GM23338 (cell line): Measurements from ENCODE around the gene CORO1C. TPM values are rescaled to one million over a fixed set of nuclear protein-coding genes. Genes with fewer than 3 reads are reported as not detected.

ENCODE experiments used
- ATAC-seq: fragments of 200-7000 bp; cut with Tn5 transposase; 3 replicates; pipeline ENCODE4 v1.9.1; 2020
- DNase-seq: peaks from one replicate; pipeline ENCODE4 v3.0.0-alpha.2; 2015; ENCODE audit warnings: low spot score
- H2AFZ ChIP-seq: fragments of 200-600 bp; sonication (generic); 2 replicates; pipeline ENCODE4 v1.8.0; 2016; ENCODE audit warnings: antibody characterized with exemption, mild to moderate bottlenecking, moderate library complexity
- H3F3A ChIP-seq: fragments of 200-600 bp; sonication (generic); replicated peaks from 2 replicates; pipeline ENCODE4 v1.8.0; 2017; ENCODE audit warnings: antibody characterized with exemption, mixed run types, low read depth
- H3K27ac ChIP-seq: fragments of 200-600 bp; sonication (generic); 2 replicates; pipeline ENCODE4 v1.6.1; 2016; ENCODE audit warnings: low read depth
- H3K27me3 ChIP-seq: fragments of 200-600 bp; sonication (generic); 2 replicates; pipeline ENCODE4 v1.8.0; 2016; ENCODE audit warnings: mild to moderate bottlenecking, mixed run types, moderate library complexity; ENCODE audit not compliant: insufficient read depth
- H3K36me3 ChIP-seq: fragments of 200-600 bp; sonication (generic); 2 replicates; pipeline ENCODE4 v1.8.0; 2016; ENCODE audit warnings: mild to moderate bottlenecking; ENCODE audit not compliant: insufficient read depth
- H3K4me1 ChIP-seq: fragments of 200-600 bp; sonication (generic); 2 replicates; pipeline ENCODE4 v1.8.0; 2016; ENCODE audit warnings: mild to moderate bottlenecking, moderate library complexity; ENCODE audit not compliant: insufficient read depth
- H3K4me2 ChIP-seq: fragments of 200-600 bp; sonication (generic); 2 replicates; pipeline ENCODE4 v1.7.1; 2017; ENCODE audit warnings: mixed run types
- H3K4me3 ChIP-seq: fragments of 200-600 bp; sonication (generic); 2 replicates; pipeline ENCODE4 v1.6.1; 2016; ENCODE audit warnings: mixed run types
- H3K79me2 ChIP-seq: fragments of 200-600 bp; sonication (generic); replicated peaks from 2 replicates; pipeline ENCODE4 v1.8.0; 2017; ENCODE audit warnings: mild to moderate bottlenecking; ENCODE audit not compliant: insufficient read depth
- H3K9me2 ChIP-seq: fragments of 200-600 bp; sonication (generic); 2 replicates; pipeline ENCODE4 v1.8.0; 2017; ENCODE audit not compliant: insufficient read depth
- H4K20me1 ChIP-seq: fragments of 200-600 bp; sonication (generic); replicated peaks from 2 replicates; pipeline ENCODE4 v1.8.0; 2017; ENCODE audit warnings: mild to moderate bottlenecking; ENCODE audit not compliant: insufficient read depth
- H3K27ac Mint-ChIP-seq: 2 replicates; pipeline ENCODE4 v1.8.0; 2020; ENCODE audit warnings: inconsistent platforms, mild to moderate bottlenecking, moderate library complexity, mixed read lengths
- H3K27me3 Mint-ChIP-seq: 3 replicates; pipeline ENCODE4 v1.8.0; 2022; ENCODE audit warnings: low read depth, mild to moderate bottlenecking, moderate library complexity, mixed read lengths, inconsistent platforms; ENCODE audit not compliant: insufficient read depth, poor library complexity
- H3K36me3 Mint-ChIP-seq: 3 replicates; pipeline ENCODE4 v1.8.0; 2021; ENCODE audit warnings: low read depth, mild to moderate bottlenecking, inconsistent platforms, moderate library complexity, mixed read lengths
- H3K4me1 Mint-ChIP-seq: 3 replicates; pipeline ENCODE4 v1.8.0; 2020; ENCODE audit warnings: mild to moderate bottlenecking, inconsistent platforms, mixed read lengths
- H3K4me3 Mint-ChIP-seq: 3 replicates; pipeline ENCODE4 v1.8.0; 2021; ENCODE audit warnings: moderate library complexity, mild to moderate bottlenecking, inconsistent platforms, mixed read lengths
- H3K9me3 Mint-ChIP-seq: 3 replicates; pipeline ENCODE4 v1.8.0; 2020; ENCODE audit warnings: moderate library complexity, mild to moderate bottlenecking, inconsistent platforms, mixed read lengths
- CREB1 ChIP-seq: fragments of 250-450 bp; sonication (Bioruptor Pico); IDR thresholded peaks from 2 replicates; pipeline ENCODE4 v1.5.0; 2020; ENCODE audit warnings: low read depth, mild to moderate bottlenecking, moderate library complexity
- JUNB ChIP-seq: IDR thresholded peaks from one replicate; pipeline ENCODE4 v1.6.1; 2016; ENCODE audit warnings: antibody characterized with exemption; ENCODE audit not compliant: unreplicated experiment
- POLR2AphosphoS5 ChIP-seq: IDR thresholded peaks from 2 replicates; pipeline ENCODE4 v1.6.1; 2016; ENCODE audit warnings: antibody characterized with exemption, low read depth
- ZNF114 ChIP-seq: fragments of 250-450 bp; sonication (Bioruptor Pico); IDR thresholded peaks from 2 replicates; pipeline ENCODE4 v1.5.0; 2020; ENCODE audit warnings: mild to moderate bottlenecking, moderate library complexity
- ZNF331 ChIP-seq: fragments of 250-450 bp; sonication (Bioruptor Pico); IDR thresholded peaks from 2 replicates; pipeline ENCODE4 v1.5.0; 2020; ENCODE audit warnings: low read depth, mild to moderate bottlenecking, moderate library complexity
- long read RNA-seq: library from polyadenylated mRNA; unstranded; transcript quantifications from one replicate; pipeline ENCODE4 v2.0.0, GENCODE V29; 2020; ENCODE audit not compliant: unreplicated experiment
- polyA plus RNA-seq: library from polyadenylated mRNA; unstranded; fragments of >200 nt; fragmentation: Nextera tagmentation; extraction: Ambion mirVana; gene quantifications from 2 replicates; pipeline ENCODE4 v1.2.1, GENCODE V29; 2016
- total RNA-seq: library from RNA; depleted of rRNA; stranded (reverse); fragments of >200 nt; shearing (Covaris generic); gene quantifications from 2 replicates; pipeline ENCODE4 v1.2.3, GENCODE V29; 2014; rRNA removed
- TF ChIP-seq, protein P1 (sequence below), 2 experiments: fragments of 200-600 bp in 1 of 2; sonication (generic) in 1 of 2; conservative IDR thresholded peaks; 2 replicates each; pipeline versions ENCODE4 v1.5.1 to v1.6.1; 2016 to 2017; ENCODE audit warnings: antibody characterized with exemption in 2 of 2, low read depth in 2 of 2, mild to moderate bottlenecking in 2 of 2, moderate library complexity in 1 of 2
- TF ChIP-seq, protein P2 (sequence below): fragments of 250-450 bp; sonication (Bioruptor Pico); IDR thresholded peaks from 2 replicates; pipeline ENCODE4 v1.5.0; 2020; ENCODE audit warnings: mild to moderate bottlenecking, moderate library complexity

The CORO1C gene
- total RNA-seq (78.2 and 89.5 TPM in 2 replicates), polyA plus RNA-seq (53.3 and 59.2 TPM in 2 replicates)
- long read RNA-seq, transcript CORO1C-201 (11 exons, 3,892 nt) = major isoform, 7 of 15 reads
- long read RNA-seq, partial matches to known transcripts = 1 of 15 reads
- long read RNA-seq, other reads (novel, unspliced or antisense) = 7 of 15 reads

DNA sequence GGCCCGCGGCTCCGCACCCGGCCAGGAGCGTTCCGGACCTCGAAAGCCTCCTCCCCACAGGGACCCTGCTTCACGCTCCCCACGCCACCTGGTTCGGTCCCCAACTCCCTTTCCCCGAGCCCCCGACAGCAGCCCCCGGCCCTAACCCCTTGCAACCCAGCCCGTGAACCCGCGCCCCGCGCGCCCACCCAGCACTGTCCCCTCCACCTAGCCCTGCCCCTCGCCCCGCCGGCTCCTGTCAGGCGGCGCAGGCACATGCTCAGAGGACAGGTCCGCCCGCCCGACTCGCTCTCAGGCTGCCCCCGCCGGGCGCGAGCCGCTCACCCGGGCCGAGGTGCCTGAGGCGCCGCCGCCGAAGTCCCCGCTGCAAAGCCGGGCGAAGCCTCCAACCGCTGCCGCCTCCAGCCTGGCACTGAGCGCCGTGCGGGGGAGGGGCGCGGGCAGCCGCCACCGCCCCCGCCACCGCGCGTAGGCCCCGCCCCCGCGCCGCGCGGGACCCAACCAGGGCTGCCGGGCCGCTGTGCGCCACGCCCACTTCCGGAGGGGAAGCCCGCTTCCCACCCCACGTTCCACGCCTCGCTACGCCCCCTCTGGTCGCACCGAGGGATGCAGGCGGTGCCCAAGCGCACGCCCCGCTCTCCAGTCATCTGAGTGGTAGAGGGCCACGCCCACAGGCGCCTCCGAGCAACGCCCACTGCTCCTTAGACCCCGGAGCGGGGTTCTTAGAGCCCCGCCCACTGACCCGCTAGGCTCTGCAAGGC is at the start of gene CORO1C:
CORO1C (minus strand) TSS at position 414 of the 761 bp plus-strand sequence. CDS start 30,200 bp downstream, outside the sequence.
- TF ChIP-seq, protein P1, sequence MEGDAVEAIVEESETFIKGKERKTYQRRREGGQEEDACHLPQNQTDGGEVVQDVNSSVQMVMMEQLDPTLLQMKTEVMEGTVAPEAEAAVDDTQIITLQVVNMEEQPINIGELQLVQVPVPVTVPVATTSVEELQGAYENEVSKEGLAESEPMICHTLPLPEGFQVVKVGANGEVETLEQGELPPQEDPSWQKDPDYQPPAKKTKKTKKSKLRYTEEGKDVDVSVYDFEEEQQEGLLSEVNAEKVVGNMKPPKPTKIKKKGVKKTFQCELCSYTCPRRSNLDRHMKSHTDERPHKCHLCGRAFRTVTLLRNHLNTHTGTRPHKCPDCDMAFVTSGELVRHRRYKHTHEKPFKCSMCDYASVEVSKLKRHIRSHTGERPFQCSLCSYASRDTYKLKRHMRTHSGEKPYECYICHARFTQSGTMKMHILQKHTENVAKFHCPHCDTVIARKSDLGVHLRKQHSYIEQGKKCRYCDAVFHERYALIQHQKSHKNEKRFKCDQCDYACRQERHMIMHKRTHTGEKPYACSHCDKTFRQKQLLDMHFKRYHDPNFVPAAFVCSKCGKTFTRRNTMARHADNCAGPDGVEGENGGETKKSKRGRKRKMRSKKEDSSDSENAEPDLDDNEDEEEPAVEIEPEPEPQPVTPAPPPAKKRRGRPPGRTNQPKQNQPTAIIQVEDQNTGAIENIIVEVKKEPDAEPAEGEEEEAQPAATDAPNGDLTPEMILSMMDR (conservative IDR thresholded peaks at IDR 0.05; ENCODE audit: low read depth in 2 of 2) = peak; percentile 65 to 83
- TF ChIP-seq ZNF331 (CRISPR knock-in tag) (no peak), CREB1 (CRISPR knock-in tag) (peak; percentile 66; the same call in 1 of the 2 replicates), POLR2AphosphoS5 (peak; percentile 86)
- Histone ChIP-seq H4K20me1 (peaks cover 14% of the 10 kb centered on the region), H3K27me3 (no peaks in the 10 kb centered on the region), H3K4me3 (peak within 1 kb of the TSS; percentile 76), H3K4me1 (peaks cover 18% of the 10 kb centered on the region), H2AFZ (peak within 1 kb of the TSS; percentile 95), H3K4me2 (peak within 1 kb of the TSS; percentile 89), H3K27ac (peak within 1 kb of the TSS; percentile 94), H3K9me2 (no peaks in the 10 kb centered on the region), H3K79me2 (peaks cover 40% of the 10 kb centered on the region), H3K36me3 (no peaks in the 10 kb centered on the region), H3F3A (no peaks in the 10 kb centered on the region)
- DNase-seq (peak; percentile 96), ATAC-seq (peak; percentile 63)
- peak within 1 kb of the TSS; percentile 96 for H3K4me3 Mint-ChIP-seq
- H3K4me1 Mint-ChIP-seq = peaks cover 33% of the 10 kb centered on the region
- H3K27ac Mint-ChIP-seq = peak within 1 kb of the TSS; percentile 100
- H3K27me3 Mint-ChIP-seq = peaks cover 15% of the 10 kb centered on the region
- H3K36me3 Mint-ChIP-seq = no peaks in the 10 kb centered on the region; the same call in 2 of the 3 replicates
- H3K9me3 Mint-ChIP-seq = no peaks in the 10 kb centered on the region; the same call in 2 of the 3 replicates

DNA sequence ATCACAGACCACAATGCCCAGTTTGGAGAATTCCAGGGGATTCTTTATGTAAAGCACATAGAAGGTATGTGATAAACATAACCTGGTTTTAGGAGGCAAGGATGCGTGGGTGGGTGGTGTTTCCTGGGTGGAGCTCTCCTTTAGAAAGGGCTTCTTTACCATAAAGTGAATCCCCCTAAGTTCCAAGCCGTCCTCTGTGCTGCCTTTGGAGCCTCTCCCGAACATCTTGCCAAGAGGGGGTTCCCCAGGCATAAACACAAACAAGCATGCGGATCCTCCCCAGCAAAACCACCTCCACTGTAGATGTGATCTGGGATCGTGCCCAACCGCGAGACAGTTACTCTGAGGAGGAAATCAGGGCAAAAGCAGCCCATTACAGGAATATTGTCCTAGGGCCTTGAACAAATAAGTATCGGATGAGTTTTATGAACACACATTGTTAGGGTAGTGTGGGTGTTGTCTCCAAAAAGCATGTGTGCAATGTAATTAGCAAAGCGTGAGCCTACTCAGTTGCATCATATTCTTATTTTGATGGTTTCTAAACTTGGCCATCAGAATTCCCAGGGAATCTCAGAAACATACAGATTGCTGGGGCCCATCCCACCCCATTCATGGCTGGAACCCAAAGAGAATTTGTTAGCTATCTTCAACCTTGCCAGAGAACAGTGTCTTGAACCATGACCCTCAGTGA is 48.8 kb upstream of the CORO1C start:
- H3K4me3 Mint-ChIP-seq = no peak overlapping the region
- ATAC-seq (no peak), DNase-seq (no peak)
- Histone ChIP-seq H3K4me3 (no peak overlapping the region), H3K27me3 (no peaks in the 10 kb centered on the region), H3K79me2 (no peaks in the 10 kb centered on the region), H3K27ac (no peak overlapping the region), H4K20me1 (no peaks in the 10 kb centered on the region), H2AFZ (no peak overlapping the region), H3F3A (no peaks in the 10 kb centered on the region), H3K4me1 (peaks cover 10% of the 10 kb centered on the region; the same call in 1 of the 2 replicates), H3K36me3 (no peaks in the 10 kb centered on the region), H3K4me2 (no peak overlapping the region), H3K9me2 (no peaks in the 10 kb centered on the region)
- no peak overlapping the region for H3K27ac Mint-ChIP-seq
- no peaks in the 10 kb centered on the region for H3K36me3 Mint-ChIP-seq
- no peaks in the 10 kb centered on the region for H3K9me3 Mint-ChIP-seq
- peaks cover 24% of the 10 kb centered on the region for H3K4me1 Mint-ChIP-seq
- peaks cover 7% of the 10 kb centered on the region for H3K27me3 Mint-ChIP-seq
- TF ChIP-seq, protein P1 (conservative IDR thresholded peaks at IDR 0.05; ENCODE audit: low read depth in 2 of 2) = no peak
- no peak for TF ChIP-seq ZNF114 (CRISPR knock-in tag)
- no peak for TF ChIP-seq JUNB
- TF ChIP-seq, protein P2, sequence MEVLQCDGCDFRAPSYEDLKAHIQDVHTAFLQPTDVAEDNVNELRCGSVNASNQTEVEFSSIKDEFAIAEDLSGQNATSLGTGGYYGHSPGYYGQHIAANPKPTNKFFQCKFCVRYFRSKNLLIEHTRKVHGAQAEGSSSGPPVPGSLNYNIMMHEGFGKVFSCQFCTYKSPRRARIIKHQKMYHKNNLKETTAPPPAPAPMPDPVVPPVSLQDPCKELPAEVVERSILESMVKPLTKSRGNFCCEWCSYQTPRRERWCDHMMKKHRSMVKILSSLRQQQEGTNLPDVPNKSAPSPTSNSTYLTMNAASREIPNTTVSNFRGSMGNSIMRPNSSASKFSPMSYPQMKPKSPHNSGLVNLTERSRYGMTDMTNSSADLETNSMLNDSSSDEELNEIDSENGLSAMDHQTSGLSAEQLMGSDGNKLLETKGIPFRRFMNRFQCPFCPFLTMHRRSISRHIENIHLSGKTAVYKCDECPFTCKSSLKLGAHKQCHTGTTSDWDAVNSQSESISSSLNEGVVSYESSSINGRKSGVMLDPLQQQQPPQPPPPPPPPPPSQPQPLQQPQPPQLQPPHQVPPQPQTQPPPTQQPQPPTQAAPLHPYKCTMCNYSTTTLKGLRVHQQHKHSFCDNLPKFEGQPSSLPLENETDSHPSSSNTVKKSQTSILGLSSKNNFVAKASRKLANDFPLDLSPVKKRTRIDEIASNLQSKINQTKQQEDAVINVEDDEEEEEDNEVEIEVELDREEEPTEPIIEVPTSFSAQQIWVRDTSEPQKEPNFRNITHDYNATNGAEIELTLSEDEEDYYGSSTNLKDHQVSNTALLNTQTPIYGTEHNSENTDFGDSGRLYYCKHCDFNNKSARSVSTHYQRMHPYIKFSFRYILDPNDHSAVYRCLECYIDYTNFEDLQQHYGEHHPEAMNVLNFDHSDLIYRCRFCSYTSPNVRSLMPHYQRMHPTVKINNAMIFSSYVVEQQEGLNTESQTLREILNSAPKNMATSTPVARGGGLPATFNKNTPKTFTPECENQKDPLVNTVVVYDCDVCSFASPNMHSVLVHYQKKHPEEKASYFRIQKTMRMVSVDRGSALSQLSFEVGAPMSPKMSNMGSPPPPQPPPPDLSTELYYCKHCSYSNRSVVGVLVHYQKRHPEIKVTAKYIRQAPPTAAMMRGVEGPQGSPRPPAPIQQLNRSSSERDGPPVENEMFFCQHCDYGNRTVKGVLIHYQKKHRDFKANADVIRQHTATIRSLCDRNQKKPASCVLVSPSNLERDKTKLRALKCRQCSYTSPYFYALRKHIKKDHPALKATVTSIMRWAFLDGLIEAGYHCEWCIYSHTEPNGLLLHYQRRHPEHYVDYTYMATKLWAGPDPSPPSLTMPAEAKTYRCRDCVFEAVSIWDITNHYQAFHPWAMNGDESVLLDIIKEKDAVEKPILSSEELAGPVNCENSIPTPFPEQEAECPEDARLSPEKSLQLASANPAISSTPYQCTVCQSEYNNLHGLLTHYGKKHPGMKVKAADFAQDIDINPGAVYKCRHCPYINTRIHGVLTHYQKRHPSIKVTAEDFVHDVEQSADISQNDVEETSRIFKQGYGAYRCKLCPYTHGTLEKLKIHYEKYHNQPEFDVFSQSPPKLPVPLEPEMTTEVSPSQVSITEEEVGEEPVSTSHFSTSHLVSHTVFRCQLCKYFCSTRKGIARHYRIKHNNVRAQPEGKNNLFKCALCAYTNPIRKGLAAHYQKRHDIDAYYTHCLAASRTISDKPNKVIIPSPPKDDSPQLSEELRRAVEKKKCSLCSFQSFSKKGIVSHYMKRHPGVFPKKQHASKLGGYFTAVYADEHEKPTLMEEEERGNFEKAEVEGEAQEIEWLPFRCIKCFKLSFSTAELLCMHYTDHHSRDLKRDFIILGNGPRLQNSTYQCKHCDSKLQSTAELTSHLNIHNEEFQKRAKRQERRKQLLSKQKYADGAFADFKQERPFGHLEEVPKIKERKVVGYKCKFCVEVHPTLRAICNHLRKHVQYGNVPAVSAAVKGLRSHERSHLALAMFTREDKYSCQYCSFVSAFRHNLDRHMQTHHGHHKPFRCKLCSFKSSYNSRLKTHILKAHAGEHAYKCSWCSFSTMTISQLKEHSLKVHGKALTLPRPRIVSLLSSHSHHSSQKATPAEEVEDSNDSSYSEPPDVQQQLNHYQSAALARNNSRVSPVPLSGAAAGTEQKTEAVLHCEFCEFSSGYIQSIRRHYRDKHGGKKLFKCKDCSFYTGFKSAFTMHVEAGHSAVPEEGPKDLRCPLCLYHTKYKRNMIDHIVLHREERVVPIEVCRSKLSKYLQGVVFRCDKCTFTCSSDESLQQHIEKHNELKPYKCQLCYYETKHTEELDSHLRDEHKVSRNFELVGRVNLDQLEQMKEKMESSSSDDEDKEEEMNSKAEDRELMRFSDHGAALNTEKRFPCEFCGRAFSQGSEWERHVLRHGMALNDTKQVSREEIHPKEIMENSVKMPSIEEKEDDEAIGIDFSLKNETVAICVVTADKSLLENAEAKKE (CRISPR knock-in tag) = no peak
